ENCODE data around the gene ARSA.

- no peak for TF ChIP-seq ZNF48 (tag by site-specific recombination; IDR thresholded peaks at IDR 0.05)
- TF ChIP-seq ZNF660 (tag by site-specific recombination; IDR thresholded peaks at IDR 0.05), result no peak
These were observed 40.5 kb downstream of the ARSA start for GRCh38 chr22:50587407-50587806.
